RWPE2 (cell line): Measurements from ENCODE around the gene ZMYND19.

Source experiments
- ATAC-seq: fragments of 200-7000 bp; cut with Tn5 transposase; 3 replicates; pipeline ENCODE4 v1.9.1; 2021; ENCODE audit warnings: low read depth
- DNase-seq: peaks from one replicate; pipeline ENCODE4 v3.0.0-alpha.2; 2020; ENCODE audit warnings: low spot score
- H3K27ac ChIP-seq: fragments of 450-650 bp; 2 replicates; pipeline ENCODE4 v1.5.1; 2017; ENCODE audit warnings: mild to moderate bottlenecking; ENCODE audit not compliant: poor library complexity, severe bottlenecking
- H3K27me3 ChIP-seq: fragments of 250-450 bp; sonication (Bioruptor Pico); 2 replicates; pipeline ENCODE4 v1.5.1; 2021; ENCODE audit warnings: mild to moderate bottlenecking, moderate library complexity; ENCODE audit not compliant: insufficient read depth, poor library complexity, severe bottlenecking
- H3K36me3 ChIP-seq: fragments of 250-450 bp; sonication (Bioruptor Pico); 2 replicates; pipeline ENCODE4 v1.5.1; 2020; ENCODE audit warnings: low read depth, mild to moderate bottlenecking, moderate library complexity
- H3K4me1 ChIP-seq: fragments of 250-450 bp; sonication (Bioruptor Pico); 2 replicates; pipeline ENCODE4 v1.5.1; 2021; ENCODE audit warnings: mild to moderate bottlenecking, moderate library complexity; ENCODE audit not compliant: insufficient read depth, poor library complexity, severe bottlenecking
- H3K4me3 ChIP-seq: fragments of 250-450 bp; sonication (Bioruptor Pico); 2 replicates; pipeline ENCODE4 v1.5.1; 2021; ENCODE audit warnings: mild to moderate bottlenecking, moderate library complexity; ENCODE audit not compliant: severe bottlenecking
- H3K9me3 ChIP-seq: fragments of 250-450 bp; sonication (Bioruptor Pico); 2 replicates; pipeline ENCODE4 v1.5.1; 2021; ENCODE audit warnings: mild to moderate bottlenecking, moderate library complexity; ENCODE audit not compliant: severe bottlenecking
- TF ChIP-seq, protein P1 (sequence below): fragments of 450-650 bp; IDR thresholded peaks from one replicate; pipeline ENCODE4 v1.5.1; 2017; ENCODE audit warnings: mild to moderate bottlenecking, moderate library complexity; ENCODE audit not compliant: poor library complexity, severe bottlenecking

Gene ZMYND19

DNA sequence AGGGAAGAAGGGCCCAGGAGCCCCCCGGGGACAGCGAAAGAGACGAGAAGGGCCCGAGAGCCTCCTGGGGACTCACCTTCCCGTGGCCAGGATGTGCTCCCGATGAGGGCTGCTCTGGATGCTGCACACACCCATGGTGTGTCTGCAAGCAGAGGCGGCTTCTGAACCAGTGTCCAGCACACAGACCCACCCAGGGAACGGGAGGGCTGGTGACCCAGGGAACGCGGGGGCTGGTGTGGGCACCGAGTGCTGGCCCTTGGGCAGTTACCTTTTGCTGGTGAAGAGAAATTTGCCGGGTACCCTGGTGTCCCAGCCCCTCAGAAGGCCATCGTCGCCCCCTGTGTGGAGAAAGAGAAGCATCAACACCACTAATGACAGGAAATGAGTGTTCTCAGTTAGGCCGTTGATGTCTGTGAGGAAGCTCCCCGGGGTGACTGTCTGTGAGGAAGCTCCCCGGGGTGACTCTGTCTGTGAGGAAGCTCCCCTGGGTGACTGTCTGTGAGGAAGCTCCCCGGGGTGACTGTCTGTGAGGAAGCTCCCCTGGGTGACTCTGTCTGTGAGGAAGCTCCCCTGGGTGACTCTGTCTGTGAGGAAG, 25.4 kb downstream of the ZMYND19 start:
- Histone ChIP-seq H3K4me3 (no peak overlapping the region), H3K4me1 (no peaks in the 10 kb centered on the region), H3K36me3 (peaks cover 35% of the 10 kb centered on the region), H3K27me3 (no peaks in the 10 kb centered on the region), H3K9me3 (no peaks in the 10 kb centered on the region), H3K27ac (no peak overlapping the region)
- DNase-seq (no peak), ATAC-seq (no peak)
- TF ChIP-seq, protein P1, sequence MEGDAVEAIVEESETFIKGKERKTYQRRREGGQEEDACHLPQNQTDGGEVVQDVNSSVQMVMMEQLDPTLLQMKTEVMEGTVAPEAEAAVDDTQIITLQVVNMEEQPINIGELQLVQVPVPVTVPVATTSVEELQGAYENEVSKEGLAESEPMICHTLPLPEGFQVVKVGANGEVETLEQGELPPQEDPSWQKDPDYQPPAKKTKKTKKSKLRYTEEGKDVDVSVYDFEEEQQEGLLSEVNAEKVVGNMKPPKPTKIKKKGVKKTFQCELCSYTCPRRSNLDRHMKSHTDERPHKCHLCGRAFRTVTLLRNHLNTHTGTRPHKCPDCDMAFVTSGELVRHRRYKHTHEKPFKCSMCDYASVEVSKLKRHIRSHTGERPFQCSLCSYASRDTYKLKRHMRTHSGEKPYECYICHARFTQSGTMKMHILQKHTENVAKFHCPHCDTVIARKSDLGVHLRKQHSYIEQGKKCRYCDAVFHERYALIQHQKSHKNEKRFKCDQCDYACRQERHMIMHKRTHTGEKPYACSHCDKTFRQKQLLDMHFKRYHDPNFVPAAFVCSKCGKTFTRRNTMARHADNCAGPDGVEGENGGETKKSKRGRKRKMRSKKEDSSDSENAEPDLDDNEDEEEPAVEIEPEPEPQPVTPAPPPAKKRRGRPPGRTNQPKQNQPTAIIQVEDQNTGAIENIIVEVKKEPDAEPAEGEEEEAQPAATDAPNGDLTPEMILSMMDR = no peak

DNA sequence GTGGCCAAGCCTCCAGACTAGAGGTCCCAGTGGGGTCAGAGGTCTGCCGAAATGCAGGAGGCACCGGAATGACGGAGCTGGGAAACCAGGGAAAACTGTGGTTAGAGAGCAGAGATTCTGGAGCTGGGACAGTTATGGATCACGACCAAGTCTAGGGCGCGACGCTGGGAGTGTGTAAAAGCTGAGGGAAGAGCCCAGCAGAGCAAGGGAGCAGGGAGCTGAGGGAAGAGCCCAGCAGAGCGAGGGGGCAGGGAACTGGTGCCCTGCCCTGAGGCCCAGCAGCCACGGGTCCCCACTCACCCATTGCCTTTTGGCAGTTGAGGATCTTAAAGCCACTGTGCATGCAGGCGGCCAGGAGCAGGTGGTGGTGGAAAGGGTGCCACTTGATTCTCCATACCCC, 26.2 kb downstream of the ZMYND19 start:
- Histone ChIP-seq H3K36me3 (peaks cover 42% of the 10 kb centered on the region), H3K9me3 (no peaks in the 10 kb centered on the region), H3K4me1 (no peaks in the 10 kb centered on the region), H3K27ac (no peak overlapping the region), H3K27me3 (no peaks in the 10 kb centered on the region), H3K4me3 (no peak overlapping the region)
- DNase-seq (no peak), ATAC-seq (no peak)
- TF ChIP-seq, protein P1 = no peak

DNA sequence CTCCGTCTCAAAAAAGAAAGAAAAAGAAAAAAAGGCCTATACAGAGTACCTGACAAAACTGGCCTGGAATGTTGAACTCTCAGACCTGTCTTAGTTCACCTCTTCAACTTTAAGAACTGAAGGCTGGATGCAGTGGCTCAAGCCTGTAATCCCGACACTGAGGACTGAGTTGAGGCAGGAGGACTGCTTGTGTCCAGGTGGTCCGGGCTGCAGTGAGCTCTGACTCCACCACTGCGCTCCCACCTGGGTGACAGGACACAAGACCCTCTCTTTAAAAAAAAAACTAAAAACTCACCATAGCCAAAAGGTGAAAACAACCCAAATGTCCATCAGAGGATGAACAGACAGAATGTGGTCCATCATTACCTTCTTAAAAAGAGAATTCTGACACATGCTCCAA, 32.2 kb downstream of the ZMYND19 start:
- no peaks in the 10 kb centered on the region for H3K27me3 ChIP-seq
- ATAC-seq (no peak), DNase-seq (no peak)
- H3K4me3 ChIP-seq = no peak overlapping the region
- peaks cover 79% of the 10 kb centered on the region for H3K36me3 ChIP-seq
- H3K27ac ChIP-seq = no peak overlapping the region
- H3K9me3 ChIP-seq = no peaks in the 10 kb centered on the region
- no peaks in the 10 kb centered on the region for H3K4me1 ChIP-seq
- TF ChIP-seq, protein P1 = no peak

GRCh38 chr9:137556069-137556838, 34.1 kb downstream of the ZMYND19 start:
- DNase-seq (no peak), ATAC-seq (no peak)
- peaks cover 73% of the 10 kb centered on the region for H3K36me3 ChIP-seq
- H3K4me1 ChIP-seq = no peaks in the 10 kb centered on the region
- no peak overlapping the region for H3K27ac ChIP-seq
- TF ChIP-seq, protein P1 = no peak
- H3K27me3 ChIP-seq = no peaks in the 10 kb centered on the region
- H3K9me3 ChIP-seq = no peaks in the 10 kb centered on the region
- no peak overlapping the region for H3K4me3 ChIP-seq

DNA sequence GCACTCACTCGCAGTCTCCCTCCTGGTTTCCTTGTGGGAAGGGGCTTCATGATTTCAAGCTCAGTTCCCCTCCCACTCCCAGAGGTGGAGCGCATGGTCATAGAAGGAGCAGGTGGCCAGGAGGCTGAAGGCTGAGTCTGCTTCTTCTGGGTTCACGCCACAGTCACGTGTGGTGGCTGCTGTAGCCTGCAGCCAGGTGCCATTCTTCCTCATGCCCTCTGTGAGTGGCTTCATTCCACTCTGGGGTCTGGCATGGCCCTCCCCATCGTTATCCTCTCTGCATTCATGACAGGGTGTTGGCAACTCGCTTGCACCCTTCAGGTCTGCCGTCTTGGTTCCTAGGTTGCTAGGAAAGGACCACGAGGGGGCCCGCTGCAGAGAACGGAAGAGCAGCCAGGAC, 35.1 kb downstream of the ZMYND19 start:
- Histone ChIP-seq H3K9me3 (no peaks in the 10 kb centered on the region), H3K27ac (no peak overlapping the region), H3K4me1 (no peaks in the 10 kb centered on the region), H3K27me3 (no peaks in the 10 kb centered on the region), H3K4me3 (no peak overlapping the region), H3K36me3 (peaks cover 70% of the 10 kb centered on the region)
- ATAC-seq (no peak), DNase-seq (no peak)
- TF ChIP-seq, protein P1 = no peak
